TTC549 (cell line): ENCODE measurements around the gene MYO7A.

ENCODE experiments used
- FAIRE-seq: peaks from 2 replicates; lab custom pipeline; 2012; peaks lifted over from hg19 to GRCh38; lab: Jason Lieb, UNC

Gene MYO7A

DNA sequence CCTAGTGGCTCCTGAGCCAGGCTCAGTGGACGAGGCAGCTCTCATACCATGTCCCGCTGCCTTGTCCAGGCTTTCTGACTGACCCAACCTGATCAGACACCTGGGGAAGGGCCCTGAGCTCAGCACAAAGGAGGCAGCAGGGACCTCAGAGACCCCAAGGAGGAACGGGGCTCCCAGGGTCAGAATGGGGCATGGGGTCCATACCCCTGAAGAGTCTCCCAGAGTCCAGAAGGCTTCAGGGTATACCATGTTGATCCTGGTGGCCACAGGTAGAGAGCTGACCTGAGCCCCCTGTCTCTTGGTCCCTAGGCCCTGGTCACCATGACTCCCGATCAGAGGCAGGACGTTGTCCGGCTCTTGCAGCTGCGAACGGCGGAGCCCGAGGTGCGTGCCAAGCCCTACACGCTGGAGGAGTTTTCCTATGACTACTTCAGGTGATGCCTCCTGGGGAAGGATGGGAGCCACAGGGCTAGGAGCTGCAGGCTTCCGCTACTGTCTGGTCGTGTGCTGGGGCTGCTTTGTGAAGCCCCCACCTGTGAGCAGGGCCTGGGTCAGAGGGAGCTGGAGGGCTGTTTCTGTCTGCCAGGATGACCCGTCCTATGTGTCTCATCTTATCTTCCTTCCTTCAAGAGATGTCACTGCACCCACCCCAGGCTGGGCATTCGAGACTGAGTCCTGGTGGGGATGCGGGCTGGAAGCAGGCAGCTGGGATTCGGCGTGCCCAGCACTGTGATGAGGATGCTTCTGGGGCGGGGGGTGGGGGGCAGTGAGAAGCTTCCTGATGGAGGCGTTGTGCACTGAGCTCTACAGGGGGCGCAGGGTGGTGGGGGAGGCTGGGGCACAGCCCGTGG is 74.2 kb downstream of the MYO7A start:
- no peak for FAIRE-seq

DNA sequence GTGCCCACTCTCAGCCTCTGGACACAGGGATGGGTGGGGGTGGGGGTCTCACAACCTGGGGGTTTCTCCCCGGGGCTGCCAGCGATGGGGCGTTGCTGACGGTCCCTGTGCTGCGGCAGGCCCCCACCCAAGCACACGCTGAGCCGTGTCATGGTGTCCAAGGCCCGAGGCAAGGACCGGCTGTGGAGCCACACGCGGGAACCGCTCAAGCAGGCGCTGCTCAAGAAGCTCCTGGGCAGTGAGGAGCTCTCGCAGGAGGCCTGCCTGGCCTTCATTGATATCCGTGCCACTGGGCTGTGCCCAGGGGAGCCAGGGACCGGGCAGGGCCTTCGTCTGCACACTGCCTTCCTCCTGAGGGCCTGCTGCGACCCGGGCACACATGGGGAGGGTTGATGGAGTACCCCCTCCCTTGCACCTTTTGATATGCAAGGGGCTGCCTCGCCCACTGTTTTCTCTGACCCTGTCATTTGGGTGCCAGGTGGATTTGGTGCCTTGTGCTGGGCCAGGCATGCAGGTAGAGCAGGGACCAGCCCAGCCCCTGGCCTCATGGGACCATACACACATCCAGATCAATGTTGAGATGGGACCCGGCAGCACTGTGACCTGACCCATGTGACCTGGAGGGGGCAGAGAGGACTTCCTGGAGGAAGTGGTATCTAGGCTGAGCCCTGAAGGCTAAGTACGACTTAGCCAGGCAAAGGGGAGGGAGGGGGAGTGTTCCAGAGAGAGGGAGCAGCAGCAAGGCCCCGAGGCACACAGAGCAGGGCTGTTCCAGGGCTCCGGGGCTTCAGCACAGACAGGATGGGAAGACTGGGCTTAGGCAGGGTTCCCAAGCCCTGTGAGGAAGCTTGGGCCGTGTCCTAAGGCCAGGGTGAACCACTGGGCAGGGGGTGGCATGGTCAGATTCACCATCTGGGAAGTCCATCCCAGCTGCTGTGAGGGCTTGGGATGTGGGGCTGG is 75.2 kb downstream of the MYO7A start:
- no peak for FAIRE-seq

DNA sequence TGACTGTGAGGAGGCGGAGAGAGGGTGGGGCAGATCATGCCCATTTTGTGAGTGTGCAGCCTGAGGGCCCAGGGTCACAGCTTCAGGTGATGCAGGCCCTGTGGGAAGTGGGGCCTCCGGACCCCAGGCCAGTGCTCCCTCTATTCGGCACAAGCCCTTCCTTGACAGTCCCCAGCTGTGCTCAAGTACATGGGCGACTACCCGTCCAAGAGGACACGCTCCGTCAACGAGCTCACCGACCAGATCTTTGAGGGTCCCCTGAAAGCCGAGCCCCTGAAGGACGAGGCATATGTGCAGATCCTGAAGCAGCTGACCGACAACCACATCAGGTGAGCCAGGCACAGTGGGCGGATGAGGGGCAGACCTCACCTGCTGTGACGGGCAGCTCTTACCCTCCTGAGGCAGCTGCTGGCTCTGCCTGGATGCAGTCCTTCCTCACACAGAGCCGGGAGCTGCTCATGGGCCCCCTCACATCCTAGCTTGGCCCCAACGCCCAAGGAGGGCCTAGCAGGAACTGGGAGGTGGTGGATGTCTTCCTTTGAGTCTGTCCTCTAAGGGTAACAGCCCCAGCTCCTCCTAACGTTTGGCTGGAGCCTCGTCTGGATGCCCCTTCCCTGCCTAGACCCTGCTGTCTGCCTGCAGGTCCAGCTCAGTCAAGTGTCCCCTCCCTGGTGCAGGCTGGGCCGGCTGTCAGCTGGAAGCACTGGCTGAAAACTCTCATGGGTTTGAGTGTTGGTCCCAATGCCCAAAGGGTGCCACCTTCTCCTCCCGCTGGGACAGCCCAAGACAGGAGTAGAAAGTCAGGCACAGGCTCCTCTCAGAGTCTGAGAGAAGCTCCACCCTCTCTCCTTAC is 76.1 kb downstream of the MYO7A start:
- no peak for FAIRE-seq

DNA sequence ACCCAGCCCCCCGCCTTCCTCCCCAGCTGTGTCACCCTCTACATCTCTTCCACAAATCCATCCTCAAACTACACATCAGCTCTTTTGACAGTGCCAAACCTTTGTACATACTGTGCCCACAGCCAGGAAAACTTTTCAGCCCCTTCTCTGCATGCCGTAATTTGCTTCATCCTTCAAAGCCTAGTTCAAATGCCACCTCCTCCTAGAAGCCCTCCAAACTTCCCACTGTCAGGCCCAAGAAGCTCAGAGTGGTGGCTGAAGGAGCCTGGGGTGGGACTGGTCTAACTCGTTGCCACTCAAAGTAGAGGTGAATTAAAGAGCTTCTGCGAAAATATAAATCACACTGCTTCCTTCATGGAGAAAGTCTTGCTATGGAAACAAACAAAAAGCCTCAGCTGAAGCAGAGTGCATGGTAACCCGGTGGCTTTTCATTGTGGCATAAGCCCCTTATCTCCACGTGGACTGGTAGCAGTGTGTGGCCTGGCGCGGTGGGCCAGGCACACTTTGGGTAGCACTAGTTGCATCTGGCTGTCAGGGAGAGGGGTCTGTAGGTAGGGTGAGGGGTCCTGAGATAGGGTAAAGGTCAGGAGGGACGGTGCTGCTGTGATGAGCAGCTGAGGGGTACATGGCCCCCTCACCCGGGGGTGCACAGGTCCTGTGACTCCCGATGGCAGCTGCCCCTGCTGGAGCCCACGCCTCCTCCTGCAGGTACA is 76.9 kb downstream of the MYO7A start:
- no peak for FAIRE-seq

DNA sequence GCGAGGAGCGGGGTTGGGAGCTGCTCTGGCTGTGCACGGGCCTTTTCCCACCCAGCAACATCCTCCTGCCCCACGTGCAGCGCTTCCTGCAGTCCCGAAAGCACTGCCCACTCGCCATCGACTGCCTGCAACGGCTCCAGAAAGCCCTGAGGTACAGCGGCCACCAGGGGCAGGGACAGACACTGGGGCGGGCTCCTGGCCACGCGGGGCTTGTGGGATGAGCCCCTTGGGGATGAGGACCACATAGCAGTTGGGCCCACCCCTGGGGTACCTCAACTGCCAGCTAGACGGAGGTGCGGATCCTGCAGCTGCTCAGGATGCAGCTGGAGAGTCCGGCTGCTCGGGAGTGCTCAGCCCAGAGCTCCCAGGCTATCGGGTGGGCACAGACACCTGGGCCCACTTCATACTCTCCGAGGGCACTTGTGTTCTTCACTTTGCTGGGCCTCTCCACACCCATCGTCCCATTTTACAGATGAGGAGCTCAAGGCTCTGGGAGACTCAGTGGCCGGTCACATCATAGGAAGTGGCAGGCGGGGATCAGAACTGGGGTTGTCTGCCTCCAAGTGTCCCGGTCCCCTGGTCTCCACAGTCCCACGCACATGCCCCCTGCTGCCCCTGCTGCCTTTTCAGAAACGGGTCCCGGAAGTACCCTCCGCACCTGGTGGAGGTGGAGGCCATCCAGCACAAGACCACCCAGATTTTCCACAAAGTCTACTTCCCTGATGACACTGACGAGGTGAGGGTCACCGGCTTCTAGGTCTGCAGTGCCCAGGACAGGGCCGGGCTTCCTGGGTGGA is 77.6 kb downstream of the MYO7A start:
- FAIRE-seq: no peak

DNA sequence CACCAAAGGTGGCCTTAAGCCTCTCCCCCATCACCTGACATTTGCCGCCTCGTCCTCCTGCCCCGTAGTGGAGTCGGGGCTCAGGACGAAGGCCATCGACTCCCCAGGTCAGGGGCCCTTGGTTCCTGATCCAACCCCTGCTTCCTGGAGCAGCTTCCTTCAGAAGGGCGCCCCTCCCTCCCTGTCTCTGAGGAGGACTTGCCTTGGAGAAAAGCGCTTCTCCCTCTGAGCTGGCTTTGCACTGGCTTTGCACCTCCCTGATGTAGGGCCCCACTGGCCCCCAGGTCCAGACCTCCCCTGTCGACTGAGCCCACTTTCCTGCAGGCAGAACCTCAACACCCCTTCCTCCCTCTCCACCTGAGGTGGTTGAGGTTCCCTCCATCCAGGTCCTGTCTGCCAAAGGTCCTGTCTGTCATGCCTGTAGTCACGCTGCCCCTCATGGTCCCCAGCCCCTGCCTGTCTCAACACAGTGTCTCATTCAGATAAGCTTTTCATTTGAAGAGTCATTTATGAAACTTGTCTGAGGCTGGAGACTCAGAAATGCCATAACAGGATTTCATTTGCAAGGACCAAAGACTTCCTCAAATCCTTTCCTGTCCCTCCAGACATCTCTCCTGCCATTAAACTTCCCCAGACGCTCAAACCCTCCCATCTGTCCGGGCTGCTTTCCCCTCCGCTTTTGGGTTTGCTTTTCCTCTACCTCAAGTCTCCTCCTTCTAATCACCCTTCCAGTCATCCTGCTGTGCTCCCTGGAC is 78.4 kb downstream of the MYO7A start:
- FAIRE-seq: no peak

DNA sequence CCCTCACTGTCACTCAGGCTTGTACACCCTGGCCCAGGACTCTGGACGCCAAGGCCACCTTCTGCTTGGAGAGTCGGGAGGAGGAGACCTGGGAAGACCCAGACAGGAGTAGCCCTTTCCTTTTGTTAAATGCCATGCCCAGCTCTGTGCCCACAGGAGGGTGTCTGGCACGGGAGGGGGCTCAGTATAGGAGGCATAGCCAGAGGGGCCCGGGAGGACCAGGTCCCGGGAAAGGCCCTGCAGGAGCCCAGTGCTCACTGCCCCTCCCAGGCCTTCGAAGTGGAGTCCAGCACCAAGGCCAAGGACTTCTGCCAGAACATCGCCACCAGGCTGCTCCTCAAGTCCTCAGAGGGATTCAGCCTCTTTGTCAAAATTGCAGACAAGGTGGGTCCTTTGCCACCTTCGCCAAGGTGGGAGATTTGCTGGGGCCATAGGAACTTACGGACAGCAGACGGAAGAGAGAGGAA is 79.0 kb downstream of the MYO7A start:
- no peak for FAIRE-seq

DNA sequence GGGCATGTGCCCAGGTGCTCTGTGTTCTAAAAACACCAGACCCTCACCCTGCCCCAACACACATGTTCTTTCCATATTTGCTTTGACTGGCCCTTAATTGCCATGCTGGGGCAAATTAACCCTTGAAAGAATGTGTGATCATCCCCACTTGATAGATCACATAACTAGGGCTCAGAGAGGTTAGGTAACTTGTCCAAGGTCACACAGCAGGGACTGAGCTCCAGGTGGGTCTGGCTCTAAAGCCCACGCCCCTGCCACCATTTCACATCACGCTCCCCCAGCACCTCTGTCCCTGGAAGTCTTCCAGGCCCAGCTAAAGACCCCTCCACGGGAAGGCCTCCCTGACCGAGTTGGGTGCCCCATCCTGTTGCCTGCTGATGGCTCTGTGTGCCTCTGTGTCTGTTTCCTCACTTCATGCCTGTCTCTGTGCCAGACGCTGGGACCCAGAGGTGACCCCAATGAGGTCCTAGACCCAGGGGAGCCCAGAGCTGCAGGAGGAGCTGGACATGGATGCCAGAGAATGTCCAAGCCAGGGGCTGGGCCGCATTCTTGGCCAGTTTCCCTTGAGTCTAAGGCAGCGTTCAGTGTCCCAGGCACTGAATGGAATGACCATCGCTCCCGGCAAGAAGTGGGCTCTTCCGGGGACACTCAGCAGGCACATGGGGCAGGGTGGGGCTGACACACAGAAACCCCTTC is 79.7 kb downstream of the MYO7A start:
- FAIRE-seq: no peak

DNA sequence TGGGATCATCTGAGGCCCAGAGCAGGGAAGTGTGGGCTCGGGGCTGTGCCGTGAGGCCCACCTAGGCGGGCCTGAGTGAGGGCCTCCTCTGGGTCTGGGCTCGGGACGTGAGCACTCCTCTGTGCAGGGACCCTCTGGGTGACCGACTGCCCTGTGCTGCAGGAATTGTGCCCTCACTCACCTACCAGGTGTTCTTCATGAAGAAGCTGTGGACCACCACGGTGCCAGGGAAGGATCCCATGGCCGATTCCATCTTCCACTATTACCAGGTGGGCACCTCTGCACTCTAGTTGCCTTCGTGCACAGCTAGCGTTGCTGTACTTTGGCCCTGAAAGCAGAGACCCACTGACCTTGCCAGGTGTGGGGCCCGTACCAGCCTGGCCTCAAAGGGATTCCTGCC is 80.5 kb downstream of the MYO7A start:
- no peak for FAIRE-seq

DNA sequence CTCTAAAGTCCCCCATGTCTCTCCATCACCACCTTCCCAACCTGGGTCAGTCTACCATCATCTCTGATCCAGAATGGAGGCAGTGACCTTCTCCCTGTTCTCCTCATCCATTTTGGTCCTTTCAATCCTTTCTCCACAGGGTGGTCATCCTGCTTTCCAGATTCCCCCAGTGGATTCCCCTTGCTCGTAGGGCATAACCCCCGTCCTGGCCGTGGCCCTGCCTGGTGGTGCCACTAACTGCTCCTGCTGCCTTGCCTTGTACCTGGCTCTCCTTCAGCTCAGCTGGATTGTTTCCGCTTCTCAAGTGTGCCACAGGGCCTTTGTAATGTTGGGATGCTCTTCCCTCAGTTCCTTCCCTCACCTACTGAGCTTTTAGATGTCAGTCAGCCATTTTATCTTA is 81.6 kb downstream of the MYO7A start:
- no peak for FAIRE-seq

DNA sequence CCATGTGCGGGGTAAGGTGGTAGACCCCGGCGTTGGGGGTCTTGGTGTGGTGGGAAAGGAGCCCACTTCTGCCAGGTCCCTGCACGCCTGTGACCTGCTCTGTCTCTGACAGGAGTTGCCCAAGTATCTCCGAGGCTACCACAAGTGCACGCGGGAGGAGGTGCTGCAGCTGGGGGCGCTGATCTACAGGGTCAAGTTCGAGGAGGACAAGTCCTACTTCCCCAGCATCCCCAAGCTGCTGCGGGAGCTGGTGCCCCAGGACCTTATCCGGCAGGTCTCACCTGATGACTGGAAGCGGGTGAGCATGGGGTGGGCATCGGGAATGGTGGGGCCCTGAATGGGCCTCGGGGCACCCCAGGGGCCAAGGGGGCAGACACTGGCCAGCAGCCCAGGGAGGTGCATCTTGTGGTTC is 83.0 kb downstream of the MYO7A start:
- FAIRE-seq: no peak

DNA sequence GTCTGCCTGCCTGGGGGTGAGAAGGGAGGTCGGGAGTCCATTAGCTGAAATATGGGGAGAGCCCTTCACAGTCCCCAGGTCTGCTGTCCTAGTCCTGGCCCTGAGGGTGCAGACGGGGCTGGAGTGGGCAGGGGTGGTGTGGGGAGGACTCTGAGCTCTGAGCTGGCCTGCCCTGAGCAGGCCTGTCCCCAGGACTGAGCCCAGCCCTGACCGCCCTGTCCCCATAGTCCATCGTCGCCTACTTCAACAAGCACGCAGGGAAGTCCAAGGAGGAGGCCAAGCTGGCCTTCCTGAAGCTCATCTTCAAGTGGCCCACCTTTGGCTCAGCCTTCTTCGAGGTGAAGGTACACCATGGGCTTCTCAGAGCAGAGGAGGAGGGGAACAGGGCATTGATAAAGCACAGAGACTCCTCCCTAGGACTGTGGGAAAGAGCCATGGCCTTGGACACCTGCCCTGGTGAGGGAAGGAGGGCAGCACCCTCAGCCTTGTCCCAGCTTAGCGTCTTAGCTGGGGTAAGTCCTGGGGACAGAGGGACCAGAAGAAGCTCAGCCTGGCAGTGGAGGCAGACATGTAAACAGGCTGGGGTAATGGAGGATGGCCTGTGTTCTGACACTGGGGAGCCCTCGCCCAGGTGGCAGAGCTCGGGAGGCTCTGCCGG is 83.7 kb downstream of the MYO7A start:
- FAIRE-seq: no peak

DNA sequence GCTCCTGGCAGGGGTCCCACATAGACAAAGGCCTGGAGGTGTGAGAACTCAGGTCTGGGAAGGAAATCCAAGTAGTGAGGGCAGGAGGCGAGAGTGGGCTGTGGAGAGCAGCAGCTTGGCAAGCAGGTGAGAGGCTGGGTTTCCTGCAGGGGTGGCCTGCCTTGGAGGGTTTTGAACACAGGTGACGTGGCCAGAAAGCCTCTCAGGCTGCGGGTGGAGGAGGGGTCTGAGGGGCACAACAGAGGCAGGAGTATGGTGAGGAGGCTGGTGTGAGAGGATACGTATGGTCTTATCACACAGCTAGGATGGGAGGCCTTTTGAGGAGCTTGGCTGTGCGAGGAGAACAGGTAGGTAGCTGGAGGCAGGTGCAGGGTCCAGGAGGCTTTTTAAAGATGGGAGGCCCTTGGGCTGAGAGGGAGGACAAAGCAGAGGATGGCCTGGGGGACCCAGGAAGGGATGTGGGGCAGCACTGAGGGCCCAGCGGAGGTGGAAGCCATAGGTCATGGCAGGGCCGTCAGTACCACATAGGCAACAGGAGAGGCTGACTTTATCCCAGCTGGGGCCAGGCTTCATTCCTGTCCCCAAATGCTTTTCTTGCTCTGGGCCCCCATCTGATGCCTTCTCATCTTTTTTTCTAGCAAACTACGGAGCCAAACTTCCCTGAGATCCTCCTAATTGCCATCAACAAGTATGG is 84.4 kb downstream of the MYO7A start:
- no peak for FAIRE-seq

DNA sequence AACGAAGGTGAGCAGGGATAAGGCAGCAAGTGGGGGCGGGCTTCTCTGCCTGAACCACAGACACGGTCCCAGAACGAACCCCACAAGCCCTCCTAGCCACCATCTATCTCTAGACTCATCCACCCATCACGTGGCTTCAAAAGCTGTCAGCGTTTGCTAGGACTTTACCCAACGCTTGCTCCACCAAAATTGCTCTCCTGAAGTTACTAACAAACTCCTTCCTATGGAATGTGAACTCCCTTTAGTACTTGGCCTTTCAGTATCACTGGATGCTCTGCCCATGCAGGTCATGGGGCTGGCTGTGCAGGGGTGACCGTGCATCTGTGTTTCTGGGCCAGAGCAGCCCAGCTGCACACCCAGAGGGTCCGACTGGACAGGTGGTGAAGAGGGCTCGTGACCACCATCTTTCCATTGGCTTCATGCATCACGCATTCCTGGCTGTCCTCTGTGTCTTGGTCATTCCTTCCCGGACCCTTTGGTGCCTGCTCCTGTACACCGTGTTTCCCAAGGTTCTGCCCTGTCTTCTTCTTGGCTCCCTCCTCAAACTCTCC is 85.1 kb downstream of the MYO7A start:
- no peak for FAIRE-seq

DNA sequence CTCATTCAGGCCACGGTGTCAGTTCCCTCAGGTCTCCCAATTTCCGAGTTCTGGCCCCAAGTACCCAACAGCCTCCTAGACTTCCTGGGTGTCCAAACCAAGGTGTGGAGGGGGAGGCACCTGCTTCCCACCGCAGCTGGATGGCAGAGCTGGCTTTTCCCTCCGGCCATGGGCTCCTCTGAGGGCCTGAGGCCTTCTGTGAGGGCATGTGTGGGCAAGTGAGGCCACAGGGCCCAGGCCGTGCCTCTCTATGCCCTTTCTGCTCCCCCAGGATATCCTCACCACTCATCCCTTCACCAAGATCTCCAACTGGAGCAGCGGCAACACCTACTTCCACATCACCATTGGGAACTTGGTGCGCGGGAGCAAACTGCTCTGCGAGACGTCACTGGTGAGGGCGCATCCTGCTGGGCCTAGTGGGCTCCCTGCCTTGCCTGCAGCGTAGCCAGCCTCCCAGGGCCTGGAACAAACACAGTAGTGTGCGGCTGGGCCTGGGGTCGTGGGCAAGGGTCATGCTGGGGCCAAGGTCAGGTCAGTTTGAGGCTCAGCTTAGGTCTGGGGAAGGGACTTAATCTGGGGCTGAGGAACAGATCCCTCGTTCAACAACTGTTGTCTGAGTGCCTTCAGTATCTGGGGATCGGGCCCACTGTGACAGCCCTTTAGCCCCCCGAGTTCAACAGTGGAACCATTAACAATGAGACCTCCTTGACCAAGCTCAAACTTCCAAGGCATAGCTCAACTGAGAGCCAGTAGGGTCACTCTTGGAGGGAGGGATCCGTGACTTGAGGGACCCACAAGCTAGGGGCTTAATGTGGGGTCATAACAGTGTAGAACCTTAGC is 85.8 kb downstream of the MYO7A start:
- no peak for FAIRE-seq

DNA sequence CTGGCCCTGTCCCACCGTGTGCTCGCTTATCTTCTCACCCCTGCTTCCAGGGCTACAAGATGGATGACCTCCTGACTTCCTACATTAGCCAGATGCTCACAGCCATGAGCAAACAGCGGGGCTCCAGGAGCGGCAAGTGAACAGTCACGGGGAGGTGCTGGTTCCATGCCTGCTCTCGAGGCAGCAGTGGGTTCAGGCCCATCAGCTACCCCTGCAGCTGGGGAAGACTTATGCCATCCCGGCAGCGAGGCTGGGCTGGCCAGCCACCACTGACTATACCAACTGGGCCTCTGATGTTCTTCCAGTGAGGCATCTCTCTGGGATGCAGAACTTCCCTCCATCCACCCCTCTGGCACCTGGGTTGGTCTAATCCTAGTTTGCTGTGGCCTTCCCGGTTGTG is 86.5 kb downstream of the MYO7A start:
- no peak for FAIRE-seq

DNA sequence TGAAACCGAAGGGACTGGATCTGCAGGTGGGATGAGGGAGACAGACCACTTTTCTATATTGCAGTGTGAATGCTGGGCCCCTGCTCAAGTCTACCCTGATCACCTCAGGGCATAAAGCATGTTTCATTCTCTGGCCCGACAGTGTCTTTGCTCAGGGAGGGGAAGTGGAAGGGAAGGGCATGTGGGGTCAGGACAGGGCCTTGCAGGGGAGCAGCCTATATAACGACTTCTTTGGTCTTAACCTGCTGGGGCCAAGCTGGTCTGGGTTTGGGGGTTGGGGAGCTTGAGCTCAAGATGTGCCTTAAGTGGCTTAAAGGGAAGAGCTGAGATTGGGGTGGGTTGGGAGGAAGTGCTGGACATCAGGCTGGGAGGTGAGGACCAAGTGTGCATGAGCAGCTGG is 87.1 kb downstream of the MYO7A start:
- no peak for FAIRE-seq
